ENCODE results near the gene C14orf132.

GRCh38 chr14:96091941-96092411 lies 52.8 kb downstream of the C14orf132 start:
- no peak for TF ChIP-seq POLR2AphosphoS5 (IDR thresholded peaks at IDR 0.05)
- TF ChIP-seq CTCF (IDR thresholded peaks at IDR 0.05), result no peak
- TF ChIP-seq POLR2A (IDR thresholded peaks at IDR 0.05), result no peak
- no peak for TF ChIP-seq EP300 (IDR thresholded peaks at IDR 0.05; ENCODE audit: low read depth)

All from transverse colon (tissue), 4 donors.